AG08396 (cell line): ENCODE measurements around the gene STK38L.

Experiments
- DNase-seq: peaks from one replicate; pipeline ENCODE4 v3.0.0; 2012; ENCODE audit warnings: low spot score, mixed read lengths

Gene STK38L

DNA sequence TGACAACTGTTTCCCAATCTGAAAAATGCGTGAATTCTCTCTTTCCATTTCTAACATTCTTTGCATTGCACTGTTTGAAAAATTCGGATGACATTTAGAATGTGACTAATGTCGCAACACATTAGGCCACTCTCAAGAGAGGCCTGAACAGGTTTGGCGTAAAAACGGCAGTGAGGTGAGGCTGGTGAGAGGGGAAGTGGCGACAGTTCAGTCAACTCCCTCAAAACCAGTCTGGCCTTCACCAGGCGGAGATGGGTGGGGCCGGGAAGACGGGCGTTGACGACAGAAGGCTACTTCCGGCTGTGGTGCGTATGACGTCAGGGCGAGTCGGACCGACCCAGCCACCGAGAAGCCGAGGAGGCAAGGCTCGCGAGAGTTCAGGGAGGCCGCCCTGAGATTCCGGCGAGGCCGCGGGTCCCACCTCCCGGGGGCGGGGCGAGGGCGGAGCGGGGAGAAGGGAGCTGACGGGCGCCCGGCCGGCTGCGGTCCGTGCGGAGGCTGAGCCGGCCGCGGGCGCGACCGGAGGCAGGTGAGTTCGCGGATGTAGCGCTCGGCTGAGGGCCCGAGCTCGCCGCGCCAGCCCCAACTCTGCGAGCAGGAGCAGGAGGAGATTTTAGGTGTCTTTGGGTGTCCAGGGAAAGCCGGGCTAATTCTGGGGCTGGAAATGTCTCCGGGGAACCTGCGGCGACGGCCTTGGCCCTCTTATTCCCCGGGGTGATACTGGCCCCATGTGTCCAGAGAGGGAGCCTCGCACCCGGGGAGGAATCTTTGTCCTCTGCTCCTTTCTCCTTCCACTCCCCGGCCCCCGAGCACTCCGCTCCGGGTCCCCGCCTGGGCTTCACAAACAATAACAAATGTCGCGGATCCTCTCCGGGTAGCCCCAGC is at the start of gene STK38L:
STK38L (plus strand) TSS at position 483 of the 885 bp plus-strand sequence. CDS start 53,435 bp downstream, outside the sequence.
- DNase-seq, result peak; percentile 95

GRCh38 chr12:27194644-27195043 is 49.4 kb upstream of the STK38L start:
- no peak for DNase-seq

DNA sequence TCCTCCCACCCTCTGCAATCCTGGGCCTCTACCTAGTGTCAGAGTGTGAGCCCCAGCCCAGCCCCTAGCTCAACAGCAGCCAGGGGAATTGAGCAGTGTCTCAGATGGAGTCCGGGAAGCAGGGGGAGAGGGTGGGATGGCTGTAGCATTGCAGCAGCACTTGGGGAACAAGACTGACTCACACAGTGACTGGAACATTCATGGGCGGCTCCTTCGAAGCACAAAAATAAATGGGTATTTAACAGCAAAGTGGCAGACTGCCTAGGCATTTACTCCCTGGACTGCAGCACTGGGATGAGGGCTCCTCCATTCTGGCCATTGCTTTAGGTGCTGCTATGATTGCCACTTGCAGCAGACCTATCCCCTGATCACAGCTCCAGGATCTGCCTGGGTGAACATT is 46.0 kb upstream of the STK38L start:
- DNase-seq, result peak; percentile 12

DNA sequence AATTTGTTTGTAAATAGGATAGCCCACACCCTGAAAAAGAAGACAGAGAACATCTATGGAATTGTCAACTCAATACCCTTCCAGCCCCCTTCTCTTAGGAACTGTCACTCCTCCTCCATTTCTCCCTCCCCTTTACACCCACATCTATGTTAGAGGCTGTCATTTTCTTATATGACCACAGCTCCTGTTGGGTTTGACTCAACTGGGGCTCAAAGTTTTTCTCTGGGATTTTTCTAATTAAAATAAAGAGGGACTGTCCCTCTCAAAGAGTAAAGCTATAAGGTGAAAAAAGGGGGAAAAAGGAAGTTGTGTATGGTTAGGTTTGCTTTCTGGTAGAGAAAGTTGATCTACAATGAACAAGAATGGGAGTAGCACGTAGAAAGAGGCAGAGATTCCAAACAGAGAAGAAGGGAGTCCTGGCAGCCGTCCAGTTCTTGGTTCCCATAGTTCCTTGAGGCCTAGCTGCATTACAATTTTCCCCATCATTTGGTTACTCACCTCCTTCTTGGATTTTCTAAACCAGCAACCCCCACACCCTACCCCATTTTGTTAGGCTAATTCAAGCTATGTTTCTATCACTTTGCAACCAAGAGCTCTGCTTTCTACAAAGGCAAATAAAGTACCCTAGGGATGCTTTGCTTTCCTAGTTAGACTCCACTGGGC is 44.3 kb upstream of the STK38L start:
- no peak for DNase-seq

DNA sequence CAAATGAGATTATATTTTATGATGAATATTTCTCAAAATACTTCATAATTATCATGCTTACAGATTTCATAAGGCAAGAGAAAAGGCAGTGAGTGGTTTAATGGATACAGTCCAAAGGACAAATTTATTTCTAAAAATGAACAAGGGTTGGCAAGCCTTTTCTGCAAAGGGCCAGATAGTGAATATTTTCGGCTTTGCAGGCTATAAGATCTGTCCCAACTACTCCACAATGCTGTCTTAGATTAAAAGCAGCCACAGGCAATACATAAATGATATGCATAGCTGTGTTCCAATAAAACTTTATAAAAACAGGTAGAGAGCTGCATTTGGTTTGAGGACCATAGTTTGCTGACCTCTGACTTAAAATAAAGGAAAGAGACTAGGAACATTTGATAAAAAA is 42.9 kb upstream of the STK38L start:
- DNase-seq, result no peak

GRCh38 chr12:27206801-27207502 is 37.1 kb upstream of the STK38L start:
- no peak for DNase-seq

DNA sequence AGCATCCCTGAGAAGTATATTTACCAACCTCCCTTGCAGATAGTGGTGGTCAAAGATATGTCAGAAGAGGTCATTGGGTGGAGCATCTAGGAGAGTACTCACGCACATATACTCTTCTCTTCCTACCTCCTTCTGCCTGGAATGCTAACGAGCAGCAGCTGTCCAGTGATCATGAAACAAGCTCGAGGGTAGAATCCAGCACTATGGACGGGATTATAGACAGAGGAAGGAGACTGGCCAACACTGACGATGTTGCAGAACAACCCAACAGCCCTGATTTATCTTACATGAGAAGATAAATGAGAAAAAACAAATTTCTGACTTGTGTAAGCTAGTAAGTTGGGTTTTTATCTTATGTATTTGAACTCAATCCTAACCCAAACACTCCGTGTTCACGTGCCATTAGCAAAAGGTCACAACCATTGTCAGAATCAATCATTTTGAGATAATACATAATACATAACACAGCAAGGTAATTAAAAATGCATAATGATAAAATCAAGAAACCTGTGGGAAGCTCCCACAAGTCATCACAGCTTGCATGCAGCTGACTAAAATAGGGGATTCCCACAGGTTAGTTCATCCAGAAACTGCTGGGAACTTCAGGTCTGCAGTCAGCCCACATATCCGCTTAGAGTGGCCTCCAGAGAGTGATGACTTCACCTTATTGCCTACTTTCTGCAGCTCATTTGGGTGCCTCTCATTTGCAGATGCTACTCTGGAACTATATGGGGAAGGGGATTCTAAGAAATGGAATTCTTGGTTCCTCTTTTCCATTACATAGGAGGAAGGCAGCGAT is 36.3 kb upstream of the STK38L start:
- no peak for DNase-seq

GRCh38 chr12:27208414-27208750 is 35.7 kb upstream of the STK38L start:
- no peak for DNase-seq

DNA sequence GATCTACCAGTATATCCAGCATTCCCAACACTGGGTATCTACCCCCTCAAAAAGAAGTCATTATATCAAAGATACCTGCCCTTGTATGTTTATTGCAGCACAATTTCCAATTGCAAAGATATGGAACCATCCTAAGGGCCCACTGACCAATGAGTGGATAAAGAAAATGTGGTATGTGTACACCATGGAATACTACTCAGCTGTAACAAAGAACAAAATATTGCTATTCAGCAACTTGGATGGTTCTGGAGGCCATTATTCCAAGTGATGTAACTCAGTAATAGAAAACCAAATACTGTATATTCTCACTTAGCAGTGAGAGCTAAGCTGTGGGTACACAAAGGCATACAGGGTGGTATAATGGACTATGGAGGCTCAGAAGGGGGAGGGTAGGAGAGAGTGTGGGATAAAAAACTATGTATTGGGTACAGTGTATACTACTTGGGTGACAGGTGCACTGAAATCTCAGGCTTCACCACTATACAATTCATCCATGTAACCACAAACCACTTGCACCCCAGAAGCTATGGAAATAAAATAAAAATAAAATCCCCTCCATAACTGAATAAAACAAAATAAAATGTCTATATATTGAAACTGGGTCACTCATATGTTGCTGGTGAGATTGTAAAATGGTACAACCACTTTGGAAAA is 34.7 kb upstream of the STK38L start:
- no peak for DNase-seq

DNA sequence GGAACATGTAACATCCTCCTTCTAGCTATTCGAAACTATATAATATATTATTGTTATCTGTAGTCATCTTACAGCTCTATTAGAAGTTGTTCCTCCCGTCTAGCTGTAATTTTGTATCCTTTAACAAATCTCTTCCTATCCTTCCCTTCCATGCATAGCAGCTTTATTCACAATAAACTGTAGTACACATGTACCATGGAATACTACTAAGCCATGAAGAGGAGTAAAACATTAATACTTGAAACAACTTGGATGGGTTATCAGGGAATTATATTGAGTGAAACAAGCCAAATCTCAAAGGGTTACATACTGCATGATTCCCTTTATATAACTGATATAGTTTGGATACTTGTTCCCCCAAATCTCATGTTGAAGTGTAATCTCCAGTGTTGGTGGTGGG is 33.9 kb upstream of the STK38L start:
- DNase-seq, result no peak

DNA sequence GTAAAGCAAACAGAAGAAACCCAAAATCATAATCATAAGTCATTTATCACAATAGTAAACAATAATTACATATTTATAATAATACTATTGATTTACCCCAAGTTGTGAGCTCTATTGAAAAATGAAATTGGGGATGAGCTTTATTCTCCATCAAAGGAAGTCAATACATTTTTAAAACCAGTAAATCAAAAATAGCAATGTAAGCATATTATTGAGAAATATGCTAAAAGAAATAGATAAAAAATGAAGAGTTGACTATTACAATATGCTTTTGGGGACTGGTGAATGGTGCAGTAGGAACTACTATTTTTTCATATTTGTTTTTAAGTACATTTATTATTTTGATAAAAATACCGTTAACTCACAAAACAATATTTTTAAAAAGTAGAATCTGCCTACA is 31.2 kb upstream of the STK38L start:
- DNase-seq, result no peak

- no peak for DNase-seq
Measured at GRCh38 chr12:27213304-27213703, 30.8 kb upstream of the STK38L start.

- DNase-seq, result no peak
Measured at GRCh38 chr12:27213830-27214787, 30.0 kb upstream of the STK38L start.

DNA sequence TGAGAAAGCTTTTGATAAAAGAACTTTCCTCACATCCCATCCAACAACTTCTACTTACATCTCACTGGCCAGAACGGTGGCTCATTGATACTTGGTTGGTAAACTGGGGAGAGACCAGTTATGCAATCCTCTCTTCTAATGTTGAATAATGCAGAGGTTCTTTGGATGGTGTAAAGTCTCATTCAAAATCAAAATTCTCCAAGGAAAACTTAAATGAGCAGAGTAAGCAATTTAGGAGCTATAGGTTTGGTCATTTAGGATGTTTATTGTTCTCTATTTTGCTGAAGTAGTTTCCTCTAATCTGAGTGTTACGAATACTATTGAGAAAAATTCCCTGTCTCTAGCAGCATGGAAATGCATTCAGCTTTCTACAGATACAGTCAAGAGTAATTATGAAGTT is 26.5 kb upstream of the STK38L start:
- DNase-seq, result no peak

- DNase-seq, result no peak
Measured at GRCh38 chr12:27219693-27220054, 24.4 kb upstream of the STK38L start.

GRCh38 chr12:27220055-27220987 is 23.8 kb upstream of the STK38L start:
- no peak for DNase-seq

- no peak for DNase-seq
Measured at GRCh38 chr12:27220988-27221345, 23.1 kb upstream of the STK38L start.

- no peak for DNase-seq
Measured at GRCh38 chr12:27221625-27222387, 22.3 kb upstream of the STK38L start.
